Tibial artery (tissue), 4 donors: ENCODE data around the gene NHERF2.

Experiments used
- DNase-seq, 2 donors: peaks; one replicate each; pipeline ENCODE4 v3.0.0-alpha.2; 2019
- H3K27ac ChIP-seq, 2 donors: fragments of 200-600 bp; sonication (generic) in 1 of 2; 1 replicate in 1 of 2; 2 replicates in 1 of 2; pipeline ENCODE4 v1.5.1; 2018 to 2019; ENCODE audit warnings: mild to moderate bottlenecking in 1 of 2
- H3K27me3 ChIP-seq, 2 donors: fragments of 200-600 bp; sonication (generic) in 1 of 2; one replicate each; pipeline versions ENCODE4 v1.5.1 to v1.6.0; 2016 to 2019
- H3K36me3 ChIP-seq, 3 donors: fragments of 200-600 bp; sonication (generic) in 2 of 3; one replicate each; pipeline ENCODE4 v1.5.1; 2016 to 2019; ENCODE audit warnings: mild to moderate bottlenecking in 2 of 3
- H3K4me1 ChIP-seq, 4 donors: fragments of 200-600 bp; sonication (generic) in 2 of 4; 1 replicate in 3 of 4; 2 replicates in 1 of 4; pipeline ENCODE4 v1.5.1; 2016 to 2019
- H3K4me3 ChIP-seq, 2 donors: fragments of 200-600 bp; sonication (generic) in 1 of 2; 1 replicate in 1 of 2; 2 replicates in 1 of 2; pipeline ENCODE4 v1.5.1; 2018 to 2019; ENCODE audit warnings: mild to moderate bottlenecking in 2 of 2
- H3K9me3 ChIP-seq, 3 donors: fragments of 200-600 bp; sonication (generic) in 1 of 3; one replicate each; pipeline ENCODE4 v1.5.1; 2016 to 2019
- intact Hi-C: fragments of 100-400 bp; cut with DNase I; formaldehyde crosslinking; loops from one replicate; pipeline ENCODE4 v1.15.0; 2023; ENCODE audit warnings: low total_unique reads
- TF ChIP-seq, protein P1 (sequence below), 2 experiments: fragments of 200-600 bp in 1 of 2; fragments of 450-650 bp in 1 of 2; IDR thresholded peaks; one replicate each; pipeline ENCODE4 v1.5.1; 2017 to 2019; ENCODE audit warnings: antibody characterized with exemption in 2 of 2, mild to moderate bottlenecking in 1 of 2, moderate library complexity in 1 of 2

Gene NHERF2

DNA sequence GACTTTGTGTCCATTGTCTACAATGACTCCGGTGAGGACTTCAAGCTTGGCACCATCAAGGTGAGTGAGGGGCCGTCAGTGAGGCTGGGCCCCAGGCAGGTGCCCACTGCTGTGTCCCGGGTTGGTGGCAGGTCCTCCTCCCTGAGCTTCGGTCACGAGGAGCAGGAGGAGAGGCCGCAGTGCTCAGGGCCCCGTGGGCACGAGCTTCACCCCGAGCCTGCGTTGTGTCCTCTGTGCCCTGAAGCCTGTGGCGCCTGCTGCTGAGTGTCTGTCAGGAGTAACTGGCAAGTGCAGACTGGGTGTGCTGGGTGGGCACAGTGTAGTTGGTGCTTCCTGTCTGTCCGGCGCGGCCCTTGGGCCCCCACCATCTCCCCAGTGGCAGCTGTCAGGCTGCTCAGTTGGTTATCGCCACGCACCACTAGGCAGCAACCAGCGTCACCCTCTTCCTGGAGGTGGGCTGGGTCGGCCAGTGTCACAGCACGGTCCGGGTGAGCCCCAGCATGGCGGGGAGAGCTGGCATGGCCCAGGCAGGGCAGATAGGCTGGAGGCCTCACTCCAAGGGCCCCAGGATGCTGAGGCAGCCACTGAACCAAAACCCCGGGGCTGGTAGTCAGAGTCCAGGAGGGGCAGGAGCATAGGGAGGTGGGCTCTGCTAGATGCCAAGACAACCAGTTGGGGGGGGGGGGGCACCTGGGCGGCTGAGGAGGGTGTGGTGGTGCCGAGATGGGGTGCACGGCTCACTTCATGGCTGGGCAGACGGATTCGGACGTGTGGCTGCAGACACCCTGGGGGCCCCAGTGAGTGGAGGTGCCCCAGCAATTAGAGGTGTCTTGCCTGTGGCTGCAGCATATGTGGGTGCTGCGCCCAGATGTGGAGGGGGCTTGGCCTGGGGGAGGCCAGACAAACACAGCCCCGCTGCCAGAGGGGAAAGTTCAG is 60.4 kb downstream of the NHERF2 start:
- H3K36me3 ChIP-seq: peaks cover 42 to 100% (median 78%) of the 10 kb centered on the region in 3 donors
- H3K27ac ChIP-seq: no peak overlapping the region
- no peaks in the 10 kb centered on the region for H3K9me3 ChIP-seq
- H3K4me1 ChIP-seq: peaks cover 0 to 8% (median 2%) of the 10 kb centered on the region in 4 donors
- intact Hi-C loops: no loop called here
- no peaks in the 10 kb centered on the region for H3K27me3 ChIP-seq
- H3K4me3 ChIP-seq: no peak overlapping the region
- no peak for DNase-seq
- TF ChIP-seq, protein P1, sequence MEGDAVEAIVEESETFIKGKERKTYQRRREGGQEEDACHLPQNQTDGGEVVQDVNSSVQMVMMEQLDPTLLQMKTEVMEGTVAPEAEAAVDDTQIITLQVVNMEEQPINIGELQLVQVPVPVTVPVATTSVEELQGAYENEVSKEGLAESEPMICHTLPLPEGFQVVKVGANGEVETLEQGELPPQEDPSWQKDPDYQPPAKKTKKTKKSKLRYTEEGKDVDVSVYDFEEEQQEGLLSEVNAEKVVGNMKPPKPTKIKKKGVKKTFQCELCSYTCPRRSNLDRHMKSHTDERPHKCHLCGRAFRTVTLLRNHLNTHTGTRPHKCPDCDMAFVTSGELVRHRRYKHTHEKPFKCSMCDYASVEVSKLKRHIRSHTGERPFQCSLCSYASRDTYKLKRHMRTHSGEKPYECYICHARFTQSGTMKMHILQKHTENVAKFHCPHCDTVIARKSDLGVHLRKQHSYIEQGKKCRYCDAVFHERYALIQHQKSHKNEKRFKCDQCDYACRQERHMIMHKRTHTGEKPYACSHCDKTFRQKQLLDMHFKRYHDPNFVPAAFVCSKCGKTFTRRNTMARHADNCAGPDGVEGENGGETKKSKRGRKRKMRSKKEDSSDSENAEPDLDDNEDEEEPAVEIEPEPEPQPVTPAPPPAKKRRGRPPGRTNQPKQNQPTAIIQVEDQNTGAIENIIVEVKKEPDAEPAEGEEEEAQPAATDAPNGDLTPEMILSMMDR (IDR thresholded peaks at IDR 0.05): no peak

DNA sequence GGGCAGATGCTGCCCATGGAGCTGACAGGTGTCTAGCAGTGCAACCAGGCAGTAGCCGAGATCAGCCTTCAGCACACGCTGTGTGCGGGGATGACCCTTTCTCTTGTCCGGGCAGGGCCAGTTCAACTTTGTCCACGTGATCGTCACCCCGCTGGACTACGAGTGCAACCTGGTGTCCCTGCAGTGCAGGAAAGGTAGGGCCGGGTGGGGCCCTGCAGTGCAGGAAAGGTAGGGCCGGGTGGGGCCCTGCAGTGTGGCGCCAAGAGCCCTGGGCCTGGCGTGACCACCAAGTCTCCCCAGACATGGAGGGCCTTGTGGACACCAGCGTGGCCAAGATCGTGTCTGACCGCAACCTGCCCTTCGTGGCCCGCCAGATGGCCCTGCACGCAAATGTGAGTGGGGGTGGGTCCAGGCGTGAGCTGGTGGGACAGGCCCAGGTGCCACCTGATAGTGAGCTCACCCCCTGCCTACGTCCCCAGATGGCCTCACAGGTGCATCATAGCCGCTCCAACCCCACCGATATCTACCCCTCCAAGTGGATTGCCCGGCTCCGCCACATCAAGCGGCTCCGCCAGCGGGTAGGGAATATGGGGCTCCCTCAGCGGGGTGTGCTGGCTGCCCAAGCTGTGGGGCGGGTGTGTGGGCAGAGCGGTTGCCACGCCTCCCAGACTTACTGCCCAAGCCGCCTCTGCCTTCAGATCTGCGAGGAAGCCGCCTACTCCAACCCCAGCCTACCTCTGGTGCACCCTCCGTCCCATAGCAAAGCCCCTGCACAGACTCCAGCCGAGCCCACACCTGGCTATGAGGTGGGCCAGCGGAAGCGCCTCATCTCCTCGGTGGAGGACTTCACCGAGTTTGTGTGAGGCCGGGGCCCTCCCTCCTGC is 61.3 kb downstream of the NHERF2 start:
- Histone ChIP-seq H3K9me3 (no peaks in the 10 kb centered on the region), H3K4me1 (peaks cover 0 to 5% (median 0%) of the 10 kb centered on the region in 4 donors), H3K27me3 (no peaks in the 10 kb centered on the region), H3K4me3 (no peak overlapping the region), H3K36me3 (peaks cover 51 to 100% (median 81%) of the 10 kb centered on the region in 3 donors), H3K27ac (no peak overlapping the region)
- intact Hi-C loops: no loop called here
- TF ChIP-seq, protein P1 (IDR thresholded peaks at IDR 0.05): no peak
- DNase-seq: no peak
